ENCODE results near the gene FGG. TPM values are rescaled to one million over a fixed set of nuclear protein-coding genes. Genes with fewer than 3 reads are reported as not detected.

The FGG gene
- total RNA-seq, 1 donor from 2014 or later: 236 TPM

- Histone ChIP-seq H3K9me3 (no peaks in the 10 kb centered on the region), H3K4me1 (no peaks in the 10 kb centered on the region), H3K27ac (no peak within 1 kb of the TSS), H3K4me3 (no peak within 1 kb of the TSS), H3K27me3 (ENCODE audit: low read depth) (no peaks in the 10 kb centered on the region), H3K36me3 (no peaks in the 10 kb centered on the region)
- ATAC-seq (peak; percentile 87), DNase-seq (no peak)
- TF ChIP-seq, protein P1, sequence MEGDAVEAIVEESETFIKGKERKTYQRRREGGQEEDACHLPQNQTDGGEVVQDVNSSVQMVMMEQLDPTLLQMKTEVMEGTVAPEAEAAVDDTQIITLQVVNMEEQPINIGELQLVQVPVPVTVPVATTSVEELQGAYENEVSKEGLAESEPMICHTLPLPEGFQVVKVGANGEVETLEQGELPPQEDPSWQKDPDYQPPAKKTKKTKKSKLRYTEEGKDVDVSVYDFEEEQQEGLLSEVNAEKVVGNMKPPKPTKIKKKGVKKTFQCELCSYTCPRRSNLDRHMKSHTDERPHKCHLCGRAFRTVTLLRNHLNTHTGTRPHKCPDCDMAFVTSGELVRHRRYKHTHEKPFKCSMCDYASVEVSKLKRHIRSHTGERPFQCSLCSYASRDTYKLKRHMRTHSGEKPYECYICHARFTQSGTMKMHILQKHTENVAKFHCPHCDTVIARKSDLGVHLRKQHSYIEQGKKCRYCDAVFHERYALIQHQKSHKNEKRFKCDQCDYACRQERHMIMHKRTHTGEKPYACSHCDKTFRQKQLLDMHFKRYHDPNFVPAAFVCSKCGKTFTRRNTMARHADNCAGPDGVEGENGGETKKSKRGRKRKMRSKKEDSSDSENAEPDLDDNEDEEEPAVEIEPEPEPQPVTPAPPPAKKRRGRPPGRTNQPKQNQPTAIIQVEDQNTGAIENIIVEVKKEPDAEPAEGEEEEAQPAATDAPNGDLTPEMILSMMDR (IDR thresholded peaks at IDR 0.05): no peak
- intact Hi-C loops (cut with DNase I): no loop called here
These were observed 22.0 kb downstream of the FGG start, which contains the start of gene FGA for GRCh38 chr4:154590329-154591006. FGA (minus strand) TSS chr4:154590742; CDS start chr4:154590687, 55 bp downstream.

DNA sequence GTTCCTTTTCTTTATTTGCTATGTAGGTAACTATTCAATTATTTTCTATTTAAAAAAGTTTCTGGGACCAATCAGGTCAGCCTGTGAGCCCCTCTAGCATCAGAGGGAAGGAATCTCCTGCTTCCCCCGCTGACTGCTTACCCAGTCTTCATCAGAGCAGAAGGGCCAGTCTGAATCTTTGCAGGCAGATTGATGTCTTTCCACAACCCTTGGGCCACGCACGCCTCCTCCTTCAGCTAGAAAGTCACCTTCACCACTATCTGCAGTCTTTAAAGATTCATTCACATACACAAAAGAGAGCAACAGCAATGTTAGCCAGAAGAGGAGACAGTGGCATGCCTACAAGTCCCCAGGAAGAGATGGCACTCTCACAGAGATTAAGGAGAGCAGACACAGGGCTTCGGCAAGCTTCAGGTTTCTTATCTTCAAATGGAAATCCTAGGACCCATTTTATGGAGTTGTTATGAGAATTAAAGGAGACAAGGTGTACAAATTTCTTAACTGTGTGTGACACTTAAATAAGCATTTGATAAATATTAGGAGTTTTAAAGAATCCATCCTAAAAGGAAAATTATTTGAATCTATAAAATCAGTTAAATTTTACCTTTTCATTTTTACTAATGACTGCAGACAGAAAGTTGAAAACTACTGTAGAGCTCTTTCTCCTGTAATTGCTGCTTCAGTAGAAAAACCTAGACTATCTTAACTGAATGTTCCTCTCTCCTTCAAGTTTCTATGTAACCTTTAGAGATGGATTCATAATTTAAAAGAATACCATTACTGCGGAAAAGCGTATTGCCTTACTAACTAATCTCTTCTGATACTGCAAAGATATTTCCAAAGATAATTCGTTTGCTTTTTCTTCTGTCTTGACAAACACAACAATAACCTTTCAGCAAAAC lies 22.9 kb downstream of the FGG start:
- Histone ChIP-seq H3K4me3 (peak overlapping the region; percentile 3), H3K4me1 (no peaks in the 10 kb centered on the region), H3K9me3 (no peaks in the 10 kb centered on the region), H3K27me3 (ENCODE audit: low read depth) (no peaks in the 10 kb centered on the region), H3K27ac (no peak overlapping the region), H3K36me3 (no peaks in the 10 kb centered on the region)
- intact Hi-C loops (cut with DNase I): no loop called here
- ATAC-seq: no peak
- TF ChIP-seq, protein P1 (IDR thresholded peaks at IDR 0.05): no peak
- DNase-seq: no peak

GRCh38 chr4:154588198-154588597 lies 24.3 kb downstream of the FGG start:
- H3K36me3 ChIP-seq: no peaks in the 10 kb centered on the region
- no peaks in the 10 kb centered on the region for H3K4me1 ChIP-seq
- DNase-seq (no peak), ATAC-seq (no peak)
- TF ChIP-seq, protein P1 (IDR thresholded peaks at IDR 0.05): no peak
- H3K27ac ChIP-seq: no peak overlapping the region
- intact Hi-C loops (cut with DNase I): no loop called here
- H3K9me3 ChIP-seq: no peaks in the 10 kb centered on the region
- no peaks in the 10 kb centered on the region for H3K27me3 ChIP-seq (ENCODE audit: low read depth)
- H3K4me3 ChIP-seq: no peak overlapping the region

DNA sequence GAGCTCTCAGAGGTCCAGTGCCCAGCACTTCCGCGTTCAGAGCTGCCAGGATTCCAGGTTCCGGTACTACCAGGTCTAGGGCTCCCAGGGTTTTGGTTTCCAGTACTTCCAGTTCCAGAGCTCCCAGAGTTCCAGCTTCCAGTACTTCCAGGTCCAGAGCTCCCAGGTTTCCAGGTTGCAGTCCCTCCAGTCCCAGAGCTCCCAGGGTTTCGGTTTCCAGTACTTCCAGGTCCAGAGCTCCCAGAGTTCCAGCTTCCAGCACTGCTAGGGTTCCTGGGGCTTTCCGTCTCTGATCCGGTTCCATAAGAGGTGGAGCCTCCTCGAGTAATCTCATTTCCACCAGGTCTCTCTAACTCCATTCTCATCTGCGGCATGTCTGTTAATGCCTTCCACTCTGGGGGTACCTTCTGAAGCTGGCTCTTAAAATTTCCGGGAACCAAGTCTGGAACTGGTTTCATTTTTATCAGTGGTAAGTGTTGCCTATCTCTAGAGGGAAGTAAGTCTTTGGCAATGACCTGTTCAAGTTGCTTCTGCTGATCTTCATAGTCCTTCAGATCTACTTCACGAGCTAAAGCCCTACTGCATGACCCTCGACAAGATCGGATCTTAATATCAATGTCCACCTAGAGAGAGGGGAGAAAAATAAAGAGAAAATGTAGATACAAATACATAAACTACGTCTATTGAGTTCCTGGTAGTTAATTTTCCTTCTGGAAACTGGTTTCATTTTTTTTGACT lies 26.0 kb downstream of the FGG start:
- no peak for ATAC-seq
- no peak for DNase-seq
- H3K27me3 ChIP-seq (ENCODE audit: low read depth): no peaks in the 10 kb centered on the region
- H3K36me3 ChIP-seq: no peaks in the 10 kb centered on the region
- no peaks in the 10 kb centered on the region for H3K4me1 ChIP-seq
- TF ChIP-seq, protein P1 (IDR thresholded peaks at IDR 0.05): no peak
- intact Hi-C loops (cut with DNase I): no loop called here
- no peak overlapping the region for H3K4me3 ChIP-seq
- no peaks in the 10 kb centered on the region for H3K9me3 ChIP-seq
- H3K27ac ChIP-seq: no peak overlapping the region

DNA sequence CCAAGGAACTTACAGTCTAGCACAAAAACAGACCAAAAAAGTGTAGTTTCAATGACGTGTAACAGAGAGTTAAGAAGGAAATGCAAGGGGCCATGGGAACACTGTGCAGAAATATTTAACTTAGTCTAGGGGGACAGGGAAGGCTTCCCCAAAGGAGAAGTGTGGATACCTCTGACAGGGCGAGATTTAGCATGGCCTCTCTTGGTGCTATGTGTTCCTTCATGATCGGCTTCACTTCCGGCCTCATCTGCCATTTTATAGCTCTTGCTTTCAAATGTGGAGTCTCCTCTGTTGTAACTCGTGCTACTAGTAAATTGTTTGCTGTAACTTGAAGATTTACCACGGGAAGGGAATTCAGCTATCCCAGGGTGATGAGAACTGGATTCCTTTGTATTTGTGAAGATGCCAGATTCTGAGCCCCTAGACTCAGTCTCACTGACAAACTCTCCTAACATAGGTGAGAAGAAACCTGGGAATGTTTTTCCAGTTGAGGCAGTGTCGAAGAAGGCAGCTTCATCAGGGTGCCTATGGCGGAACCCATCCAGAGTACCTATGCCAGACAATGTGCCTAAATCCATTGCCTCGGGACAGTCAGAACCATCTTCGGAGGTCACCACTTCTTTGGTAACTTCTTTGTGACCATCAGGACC lies 27.0 kb downstream of the FGG start:
- no peaks in the 10 kb centered on the region for H3K27me3 ChIP-seq (ENCODE audit: low read depth)
- DNase-seq: no peak
- no peaks in the 10 kb centered on the region for H3K9me3 ChIP-seq
- H3K36me3 ChIP-seq: no peaks in the 10 kb centered on the region
- TF ChIP-seq, protein P1 (IDR thresholded peaks at IDR 0.05): no peak
- no peaks in the 10 kb centered on the region for H3K4me1 ChIP-seq
- intact Hi-C loops (cut with DNase I): no loop called here
- no peak for ATAC-seq
- no peak overlapping the region for H3K4me3 ChIP-seq
- H3K27ac ChIP-seq: no peak overlapping the region

Measured in lower lobe of right lung (tissue), 2 donors.